Measurements from ENCODE around the gene MRTFB.
"Not testable (repeated sequence)": the region's sequence is repeated elsewhere in the genome, so short reads cannot be mapped to it uniquely, and the experiment has no call there.

Gene MRTFB

GRCh38 chr16:14105760-14106375 is 34.7 kb downstream of the MRTFB start:
- DNase-seq = no peak

GRCh38 chr16:14106457-14106856 is 35.3 kb downstream of the MRTFB start:
- DNase-seq = no peak

GRCh38 chr16:14106961-14107360 is 35.8 kb downstream of the MRTFB start:
- no peak for DNase-seq

GRCh38 chr16:14109077-14109775 is 38.1 kb downstream of the MRTFB start:
- no peak for DNase-seq

GRCh38 chr16:14109782-14110727 is 38.9 kb downstream of the MRTFB start:
- no peak for DNase-seq

- no peak for DNase-seq
These were observed 39.7 kb downstream of the MRTFB start for GRCh38 chr16:14110728-14111251.

GRCh38 chr16:14111713-14112538 is 40.8 kb downstream of the MRTFB start:
- DNase-seq = no peak

- no peak for DNase-seq
These were observed 41.4 kb downstream of the MRTFB start for GRCh38 chr16:14112539-14112856.

GRCh38 chr16:14113344-14113743 is 42.2 kb downstream of the MRTFB start:
- no peak for DNase-seq

- no peak for DNase-seq
These were observed 45.9 kb downstream of the MRTFB start for GRCh38 chr16:14117051-14117450.

GRCh38 chr16:14119799-14120198 is 48.7 kb downstream of the MRTFB start:
- no peak for DNase-seq

GRCh38 chr16:14120335-14120734 is 49.2 kb downstream of the MRTFB start:
- no peak for DNase-seq

GRCh38 chr16:14121142-14121541 is 50.0 kb downstream of the MRTFB start:
- no peak for DNase-seq

- no peak for DNase-seq
These were observed 50.8 kb downstream of the MRTFB start for GRCh38 chr16:14121872-14122271.

- DNase-seq = not testable (repeated sequence)
These were observed 51.3 kb downstream of the MRTFB start for GRCh38 chr16:14122430-14122829.

- DNase-seq = no peak
These were observed 54.0 kb downstream of the MRTFB start for GRCh38 chr16:14125000-14125681.

- DNase-seq = no peak
These were observed 54.6 kb downstream of the MRTFB start for GRCh38 chr16:14125708-14126107.

GRCh38 chr16:14128097-14128496 is 57.0 kb downstream of the MRTFB start:
- no peak for DNase-seq

- no peak for DNase-seq
These were observed 58.4 kb downstream of the MRTFB start for GRCh38 chr16:14129502-14129901.

GRCh38 chr16:14131774-14132695 is 60.9 kb downstream of the MRTFB start:
- DNase-seq = no peak

- no peak for DNase-seq
These were observed 61.6 kb downstream of the MRTFB start for GRCh38 chr16:14132696-14133048.

Data from stimulated activated CD4-positive, alpha-beta T cell treated with anti-CD3 and anti-CD28 coated beads, Interleukin-1b, Interleukin-23, amount 100 ng/mL, for 48 hours (primary cell).